Activated CD8-positive, alpha-beta T cell treated with anti-CD3 and anti-CD28 coated beads for 36 hours (primary cell): ENCODE results near the gene OR6C65. TPM values are rescaled to one million over a fixed set of nuclear protein-coding genes. Genes with fewer than 3 reads are reported as not detected.
"Not testable (repeated sequence)": the region's sequence is repeated elsewhere in the genome, so short reads cannot be mapped to it uniquely, and the experiment has no call there.

Experiments used
- ATAC-seq: fragments of 200-7000 bp; cut with Tn5 transposase; one replicate; pipeline ENCODE4 v1.10.0; 2021; ENCODE audit warnings: mild to moderate bottlenecking, moderate library complexity
- CTCF ChIA-PET: fragments of 350-600 bp; sonication (Branson Sonifier 250); formaldehyde crosslinking; loops from one replicate; lab custom pipeline; 2021; ENCODE audit warnings: antibody characterized with exemption; lab: Charles Lee
- POLR2A ChIA-PET: fragments of 350-600 bp; sonication (Branson Sonifier 250); formaldehyde crosslinking; loops from one replicate; lab custom pipeline; 2021; ENCODE audit warnings: antibody characterized with exemption; lab: Charles Lee
- DNase-seq: peaks from one replicate; pipeline ENCODE4 v3.0.0-alpha.2; 2020
- H3K27ac Mint-ChIP-seq: one replicate; pipeline ENCODE4 v1.8.0; 2021; ENCODE audit warnings: mild to moderate bottlenecking, mixed read lengths
- H3K27me3 Mint-ChIP-seq: one replicate; pipeline ENCODE4 v1.8.0; 2021; ENCODE audit warnings: mixed read lengths
- H3K36me3 Mint-ChIP-seq: one replicate; pipeline ENCODE4 v1.8.0; 2021; ENCODE audit warnings: low read depth, mixed read lengths
- H3K4me1 Mint-ChIP-seq: one replicate; pipeline ENCODE4 v1.8.0; 2021; ENCODE audit warnings: low read depth, mixed read lengths
- H3K4me3 Mint-ChIP-seq: one replicate; pipeline ENCODE4 v1.8.0; 2021; ENCODE audit warnings: mild to moderate bottlenecking, moderate library complexity, mixed read lengths
- H3K9me3 Mint-ChIP-seq: one replicate; pipeline ENCODE4 v1.8.0; 2021; ENCODE audit warnings: mixed read lengths
- intact Hi-C: fragments of 100-400 bp; cut with micrococcal nuclease; formaldehyde crosslinking; loops from one replicate; pipeline ENCODE4 v1.10.0; 2022
- total RNA-seq, 2 experiments: library from RNA; stranded (reverse); gene quantifications; one replicate each; pipeline ENCODE4 v1.2.3, GENCODE V29; 2021
- TF ChIP-seq, protein P1 (sequence below): fragments of 200-600 bp; IDR thresholded peaks from one replicate; pipeline ENCODE4 v1.8.0; 2022; ENCODE audit warnings: antibody characterized with exemption, mild to moderate bottlenecking

Gene OR6C65
- not detected for total RNA-seq

DNA sequence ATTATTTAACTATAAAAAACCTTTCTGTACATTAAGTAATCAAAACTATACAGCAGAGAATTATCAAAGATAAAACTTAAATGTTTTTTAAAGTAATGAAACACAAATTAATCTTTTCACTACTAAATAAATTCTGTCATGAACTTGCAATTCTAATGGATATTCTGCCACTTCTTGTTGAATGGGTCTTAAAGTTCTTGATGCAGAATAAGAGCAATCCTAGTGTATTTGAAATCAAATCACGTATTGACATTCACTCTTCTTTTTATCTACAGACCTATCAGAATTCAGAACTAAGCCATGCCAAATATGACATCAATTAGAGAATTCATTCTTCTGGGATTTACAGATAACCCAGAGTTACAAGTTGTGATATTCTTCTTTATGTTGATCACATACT is at the start of gene OR6C65:
Gene OR6C65, plus strand, starts transcription at position 301 of the 400 bp plus-strand sequence. Its CDS starts 0 bp downstream, at position 301.
- TF ChIP-seq, protein P1, sequence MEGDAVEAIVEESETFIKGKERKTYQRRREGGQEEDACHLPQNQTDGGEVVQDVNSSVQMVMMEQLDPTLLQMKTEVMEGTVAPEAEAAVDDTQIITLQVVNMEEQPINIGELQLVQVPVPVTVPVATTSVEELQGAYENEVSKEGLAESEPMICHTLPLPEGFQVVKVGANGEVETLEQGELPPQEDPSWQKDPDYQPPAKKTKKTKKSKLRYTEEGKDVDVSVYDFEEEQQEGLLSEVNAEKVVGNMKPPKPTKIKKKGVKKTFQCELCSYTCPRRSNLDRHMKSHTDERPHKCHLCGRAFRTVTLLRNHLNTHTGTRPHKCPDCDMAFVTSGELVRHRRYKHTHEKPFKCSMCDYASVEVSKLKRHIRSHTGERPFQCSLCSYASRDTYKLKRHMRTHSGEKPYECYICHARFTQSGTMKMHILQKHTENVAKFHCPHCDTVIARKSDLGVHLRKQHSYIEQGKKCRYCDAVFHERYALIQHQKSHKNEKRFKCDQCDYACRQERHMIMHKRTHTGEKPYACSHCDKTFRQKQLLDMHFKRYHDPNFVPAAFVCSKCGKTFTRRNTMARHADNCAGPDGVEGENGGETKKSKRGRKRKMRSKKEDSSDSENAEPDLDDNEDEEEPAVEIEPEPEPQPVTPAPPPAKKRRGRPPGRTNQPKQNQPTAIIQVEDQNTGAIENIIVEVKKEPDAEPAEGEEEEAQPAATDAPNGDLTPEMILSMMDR: no peak
- Mint-ChIP-seq H3K4me3 (no peak within 1 kb of the TSS), H3K4me1 (no peaks in the 10 kb centered on the region), H3K27ac (no peak within 1 kb of the TSS), H3K27me3 (peaks cover 23% of the 10 kb centered on the region), H3K9me3 (no peaks in the 10 kb centered on the region), H3K36me3 (no peaks in the 10 kb centered on the region)
- POLR2A ChIA-PET: no interaction called here
- intact Hi-C loops: no loop called here
- ATAC-seq: no peak
- CTCF ChIA-PET: no interaction called here
- DNase-seq: no peak

DNA sequence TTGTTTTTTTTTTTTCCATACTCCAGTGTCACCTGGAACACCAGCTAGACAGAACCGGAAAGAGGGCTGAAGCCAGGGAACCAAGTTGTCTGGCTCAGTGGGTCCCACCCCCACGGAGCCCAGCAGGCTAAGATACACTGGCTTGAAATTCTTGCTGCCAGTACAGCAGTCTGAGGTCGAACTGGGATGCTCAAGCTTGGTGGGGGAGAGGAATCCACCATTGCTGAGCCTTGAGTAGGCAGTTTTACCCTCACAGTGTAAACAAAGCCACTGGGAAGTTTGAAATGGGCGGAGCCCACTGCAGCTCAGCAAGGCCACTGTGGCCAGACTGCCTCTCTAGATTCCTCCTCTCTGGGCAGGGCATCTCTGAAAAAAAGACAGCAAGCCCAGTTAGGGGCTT is 45.0 kb upstream of the OR6C65 start:
- H3K9me3 Mint-ChIP-seq, H3K4me1 Mint-ChIP-seq, H3K27ac Mint-ChIP-seq, ATAC-seq, POLR2A ChIA-PET, CTCF ChIA-PET, H3K4me3 Mint-ChIP-seq, H3K36me3 Mint-ChIP-seq, intact Hi-C loops, DNase-seq: not testable (repeated sequence)
- peaks cover 28% of the 10 kb centered on the region for H3K27me3 Mint-ChIP-seq

DNA sequence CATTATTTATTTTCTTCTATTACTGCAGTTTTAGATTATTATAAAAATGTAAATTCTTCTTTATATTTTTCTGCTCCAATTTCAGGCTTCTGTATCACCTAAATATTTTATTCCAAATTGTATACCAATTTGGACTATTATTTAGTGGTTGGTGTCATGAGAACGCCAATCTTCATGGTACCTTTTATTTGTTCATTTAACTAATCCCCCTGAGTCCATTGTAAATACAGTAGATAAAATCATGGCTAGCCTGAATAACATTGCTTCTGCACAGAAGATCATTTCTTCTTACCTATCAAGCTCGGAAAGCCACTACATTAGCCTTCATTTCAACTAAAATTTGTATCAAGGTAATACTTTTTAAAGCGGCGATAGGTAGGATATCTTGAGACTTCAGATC is 37.7 kb upstream of the OR6C65 start, which contains the start of gene OR6C75:
Gene OR6C75, plus strand, starts transcription at position 301 of the 400 bp plus-strand sequence. CDS start 2,136 bp downstream, outside the sequence.
- no peak within 1 kb of the TSS for H3K4me3 Mint-ChIP-seq
- H3K36me3 Mint-ChIP-seq: no peaks in the 10 kb centered on the region
- intact Hi-C loops: no loop called here
- peaks cover 17% of the 10 kb centered on the region for H3K27me3 Mint-ChIP-seq
- ATAC-seq: no peak
- TF ChIP-seq, protein P1: no peak
- CTCF ChIA-PET: no interaction called here
- H3K27ac Mint-ChIP-seq: no peak within 1 kb of the TSS
- POLR2A ChIA-PET: no interaction called here
- no peaks in the 10 kb centered on the region for H3K4me1 Mint-ChIP-seq
- no peak for DNase-seq
- H3K9me3 Mint-ChIP-seq: no peaks in the 10 kb centered on the region

DNA sequence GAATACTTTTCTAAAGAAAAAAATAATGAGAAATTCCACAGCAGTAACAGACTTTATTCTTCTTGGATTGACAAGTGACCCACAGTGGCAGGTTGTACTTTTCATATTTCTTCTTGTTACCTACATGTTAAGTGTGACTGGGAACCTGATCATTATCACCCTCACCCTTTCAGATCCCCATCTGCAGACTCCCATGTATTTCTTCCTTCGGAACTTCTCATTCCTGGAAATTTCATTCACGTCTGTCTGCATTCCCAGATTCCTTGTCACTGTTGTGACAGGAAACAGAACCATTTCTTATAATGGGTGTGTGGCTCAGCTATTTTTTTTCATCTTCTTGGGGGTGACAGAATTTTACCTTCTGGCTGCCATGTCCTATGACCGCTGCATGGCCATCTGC is 35.2 kb upstream of the OR6C65 start:
- ChIA-PET CTCF (no interaction called here), POLR2A (no interaction called here)
- TF ChIP-seq, protein P1: no peak

DNA sequence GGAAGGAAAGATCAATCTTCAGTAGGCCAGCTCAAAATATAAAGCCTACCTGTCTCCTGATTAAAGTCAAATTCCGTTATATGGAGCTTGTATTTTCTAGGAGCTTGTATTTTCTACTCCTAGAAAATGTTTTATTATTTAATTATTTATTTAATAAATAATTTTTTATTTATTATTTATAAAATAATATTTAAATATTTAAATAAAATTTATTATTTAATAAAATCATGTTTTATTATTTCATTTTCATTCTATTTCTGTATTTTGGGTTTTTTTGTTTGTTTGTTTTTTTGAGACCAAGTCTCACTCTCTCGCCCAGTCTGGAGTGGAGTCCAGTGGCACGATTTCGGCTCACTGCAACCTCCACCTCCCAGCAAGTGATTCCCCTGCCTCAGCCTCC is 27.8 kb upstream of the OR6C65 start:
- Mint-ChIP-seq H3K4me3 (no peak overlapping the region), H3K27ac (no peak overlapping the region), H3K4me1 (no peaks in the 10 kb centered on the region), H3K36me3 (no peaks in the 10 kb centered on the region), H3K9me3 (no peaks in the 10 kb centered on the region), H3K27me3 (peaks cover 14% of the 10 kb centered on the region)
- DNase-seq (no peak), ATAC-seq (no peak)
- intact Hi-C loops: no loop called here
- TF ChIP-seq, protein P1: no peak
- ChIA-PET CTCF (no interaction called here), POLR2A (no interaction called here)

More for the DNA sequence above, 35.2 kb upstream of the OR6C65 start:
- no peak for ATAC-seq
- Mint-ChIP-seq H3K4me1 (no peaks in the 10 kb centered on the region), H3K27me3 (peaks cover 14% of the 10 kb centered on the region), H3K36me3 (no peaks in the 10 kb centered on the region), H3K9me3 (no peaks in the 10 kb centered on the region), H3K27ac (no peak overlapping the region), H3K4me3 (no peak overlapping the region)
- intact Hi-C loops: no loop called here
- DNase-seq: no peak

DNA sequence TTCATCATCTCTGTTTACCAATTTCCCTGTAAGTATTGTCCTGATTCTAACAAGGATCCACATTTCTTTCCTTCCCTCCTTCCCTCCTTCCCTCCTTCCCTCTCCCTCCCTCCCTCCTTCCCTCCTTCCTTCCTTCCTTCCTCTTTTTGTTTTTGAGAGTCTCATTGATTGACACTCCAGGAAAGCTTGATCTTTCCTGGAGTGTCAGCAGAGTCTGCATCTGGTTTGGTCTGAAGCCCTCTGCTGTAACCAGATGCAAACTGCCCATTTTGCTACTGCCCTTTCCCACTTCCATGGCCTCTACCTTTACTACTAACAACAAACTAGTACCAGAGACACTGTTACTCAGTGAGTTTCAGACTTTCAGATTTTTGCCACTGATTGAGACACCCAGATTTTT is 14.4 kb upstream of the OR6C65 start:
- H3K9me3 Mint-ChIP-seq: no peaks in the 10 kb centered on the region
- ChIA-PET POLR2A (no interaction called here), CTCF (no interaction called here)
- ATAC-seq (no peak), DNase-seq (no peak)
- no peak overlapping the region for H3K27ac Mint-ChIP-seq
- intact Hi-C loops: no loop called here
- peaks cover 8% of the 10 kb centered on the region for H3K27me3 Mint-ChIP-seq
- no peak overlapping the region for H3K4me3 Mint-ChIP-seq
- H3K4me1 Mint-ChIP-seq: no peaks in the 10 kb centered on the region
- TF ChIP-seq, protein P1: no peak
- H3K36me3 Mint-ChIP-seq: no peaks in the 10 kb centered on the region
